ENCODE measurements around the gene EVI2A.

Gene EVI2A

GRCh38 chr17:31323551-31323950, 2.1 kb upstream of the EVI2A start:
- peak overlapping the region; percentile 31 for H3K27ac ChIP-seq (ENCODE audit: low read depth, low read length)
- no peak overlapping the region for H2AFZ ChIP-seq (ENCODE audit: low read depth, low read length, severe bottlenecking)
- no peaks in the 10 kb centered on the region for H3K9me2 ChIP-seq (replicated peaks; ENCODE audit: insufficient read depth, low read length)
- peaks cover 7% of the 10 kb centered on the region; the same call in 1 of the 2 replicates for H3K36me3 ChIP-seq (ENCODE audit: low read length)
- no peaks in the 10 kb centered on the region for H4K20me1 ChIP-seq (ENCODE audit: low read depth, low read length)
- H3K27me3 ChIP-seq (ENCODE audit: low read length): no peaks in the 10 kb centered on the region
- peaks cover 19% of the 10 kb centered on the region for H3K79me2 ChIP-seq (ENCODE audit: insufficient read depth, low read length)
- H3K4me3 ChIP-seq (ENCODE audit: insufficient read depth, low read length, poor library complexity, severe bottlenecking): no peak overlapping the region
- no peak overlapping the region for H3K4me2 ChIP-seq (ENCODE audit: low read depth, low read length, poor library complexity, severe bottlenecking)
- peaks cover 33% of the 10 kb centered on the region for H3F3A ChIP-seq (ENCODE audit: insufficient read depth)
- no peak overlapping the region for H3K9ac ChIP-seq (ENCODE audit: low read length)
- no peaks in the 10 kb centered on the region for H3K9me3 ChIP-seq (ENCODE audit: insufficient read depth, low read length)
- TF ChIP-seq EZH2phosphoT487 (conservative IDR thresholded peaks at IDR 0.05; ENCODE audit: low read length) (no peak), CTCF (IDR thresholded peaks at IDR 0.05; ENCODE audit: insufficient read depth, low read length, poor library complexity, severe bottlenecking) (no peak)

- Histone ChIP-seq H3K9me3 (ENCODE audit: insufficient read depth, low read length) (no peaks in the 10 kb centered on the region), H3K4me3 (ENCODE audit: insufficient read depth, low read length, poor library complexity, severe bottlenecking) (no peak overlapping the region), H2AFZ (ENCODE audit: low read depth, low read length, severe bottlenecking) (no peak overlapping the region), H3K9me2 (replicated peaks; ENCODE audit: insufficient read depth, low read length) (no peaks in the 10 kb centered on the region), H4K20me1 (ENCODE audit: low read depth, low read length) (no peaks in the 10 kb centered on the region), H3F3A (ENCODE audit: insufficient read depth) (peaks cover 49% of the 10 kb centered on the region), H3K9ac (ENCODE audit: low read length) (peak overlapping the region; percentile 67; the same call in 1 of the 2 replicates), H3K36me3 (ENCODE audit: low read length) (no peaks in the 10 kb centered on the region), H3K27ac (ENCODE audit: low read depth, low read length) (peak overlapping the region; percentile 100), H3K4me2 (ENCODE audit: low read depth, low read length, poor library complexity, severe bottlenecking) (peak overlapping the region; percentile 100), H3K27me3 (ENCODE audit: low read length) (no peaks in the 10 kb centered on the region), H3K79me2 (ENCODE audit: insufficient read depth, low read length) (peaks cover 35% of the 10 kb centered on the region)
- no peak for TF ChIP-seq CTCF (IDR thresholded peaks at IDR 0.05; ENCODE audit: insufficient read depth, low read length, poor library complexity, severe bottlenecking)
- no peak for TF ChIP-seq EZH2phosphoT487 (conservative IDR thresholded peaks at IDR 0.05; ENCODE audit: low read length)
These were observed 544 bp upstream of the EVI2A start for GRCh38 chr17:31321966-31322365.

GRCh38 chr17:31320791-31321190, 631 bp downstream of the EVI2A start:
- Histone ChIP-seq H3K9ac (ENCODE audit: low read length) (peak overlapping the region; percentile 67), H3K27me3 (ENCODE audit: low read length) (no peaks in the 10 kb centered on the region), H2AFZ (ENCODE audit: low read depth, low read length, severe bottlenecking) (no peak overlapping the region), H3F3A (ENCODE audit: insufficient read depth) (peaks cover 61% of the 10 kb centered on the region), H4K20me1 (ENCODE audit: low read depth, low read length) (no peaks in the 10 kb centered on the region), H3K9me3 (ENCODE audit: insufficient read depth, low read length) (no peaks in the 10 kb centered on the region), H3K4me3 (ENCODE audit: insufficient read depth, low read length, poor library complexity, severe bottlenecking) (peak overlapping the region; percentile 76), H3K36me3 (ENCODE audit: low read length) (no peaks in the 10 kb centered on the region), H3K4me2 (ENCODE audit: low read depth, low read length, poor library complexity, severe bottlenecking) (peak overlapping the region; percentile 100), H3K79me2 (ENCODE audit: insufficient read depth, low read length) (peaks cover 46% of the 10 kb centered on the region), H3K9me2 (replicated peaks; ENCODE audit: insufficient read depth, low read length) (no peaks in the 10 kb centered on the region), H3K27ac (ENCODE audit: low read depth, low read length) (peak overlapping the region; percentile 100)
- TF ChIP-seq CTCF (IDR thresholded peaks at IDR 0.05; ENCODE audit: insufficient read depth, low read length, poor library complexity, severe bottlenecking) (no peak), EZH2phosphoT487 (conservative IDR thresholded peaks at IDR 0.05; ENCODE audit: low read length) (no peak)

Measured in SU-DHL-6 (cell line).